ENCODE measurements around the gene P2RX7.

DNA sequence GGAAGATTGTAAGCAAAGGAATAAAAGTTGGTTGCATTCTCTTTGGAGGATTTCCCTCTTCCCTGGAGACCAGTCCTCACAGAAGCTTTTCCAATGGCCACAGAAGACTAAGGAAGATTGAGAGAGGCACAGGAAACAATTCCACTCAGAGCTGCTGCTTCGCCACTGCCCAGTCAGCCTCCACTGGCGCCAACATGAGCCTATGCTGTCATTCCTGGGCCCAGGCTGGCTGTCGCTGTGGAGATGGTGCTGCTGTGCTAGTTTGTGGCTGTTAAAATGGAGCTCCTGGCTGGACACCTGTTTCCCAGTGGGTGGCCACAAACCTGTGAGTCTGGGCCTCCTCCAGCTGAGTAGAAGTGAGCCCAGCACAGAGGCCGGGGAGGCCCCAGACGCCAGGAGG is 6.6 kb downstream of the P2RX7 start:
- TF ChIP-seq CTCF (IDR thresholded peaks at IDR 0.05), result no peak
- TF ChIP-seq POLR2A (IDR thresholded peaks at IDR 0.05), result no peak
- TF ChIP-seq POLR2AphosphoS5 (IDR thresholded peaks at IDR 0.05), result no peak
